HepG2 (cell line): ENCODE data around the gene IL24. TPM values are rescaled to one million over a fixed set of nuclear protein-coding genes. Genes with fewer than 3 reads are reported as not detected.

ENCODE experiments used
- ATAC-seq: fragments of 200-7000 bp; cut with Tn5 transposase; 3 replicates; pipeline ENCODE4 v1.9.1; 2020; ENCODE audit warnings: mild to moderate bottlenecking, moderate library complexity
- BruUV-seq: library from RNA; stranded (reverse); fragments of 400-500 nt; replicated peaks from 2 replicates; lab custom pipeline; 2021; lab: Mats Ljungman, UMichigan
- CTCF ChIA-PET: fragments of 300-600 bp; formaldehyde crosslinking; extraction: SDS; loops from one replicate; lab custom pipeline; 2021; ENCODE audit warnings: low total read pairs, inconsistent platforms, low intra/inter-chr PET ratio; lab: Yijun Ruan, JAX
- POLR2A ChIA-PET: fragments of 350-600 bp; sonication (Branson Sonifier 250); formaldehyde crosslinking; loops from one replicate; lab custom pipeline; 2020; ENCODE audit warnings: antibody characterized with exemption, inconsistent platforms; lab: Yijun Ruan, JAX
- DNase-seq: peaks from one replicate; pipeline ENCODE4 v3.0.0-alpha.2; 2015; ENCODE audit warnings: low spot score
- FAIRE-seq: peaks from 3 replicates; lab custom pipeline; 2011; peaks lifted over from hg19 to GRCh38; lab: Jason Lieb, UNC
- H2AFZ ChIP-seq: one replicate; pipeline ENCODE4 v1.6.1; 2011; ENCODE audit warnings: low read length, inconsistent platforms
- H3K27ac ChIP-seq: fragments of 300-600 bp; 3 replicates; pipeline ENCODE4 v1.8.0; 2011; ENCODE audit warnings: mixed run types, mild to moderate bottlenecking, mixed read lengths, low read length, inconsistent platforms; ENCODE audit not compliant: insufficient read depth; ENCODE audit errors: extremely low read length
- H3K27me3 ChIP-seq, 2 experiments: fragments of 200-600 bp in 1 of 2; 2 replicates in 1 of 2; 3 replicates in 1 of 2; pipeline versions ENCODE4 v1.6.0 to v1.8.0; 2011; ENCODE audit warnings: low read length in 2 of 2, mild to moderate bottlenecking in 2 of 2, moderate library complexity in 2 of 2, inconsistent platforms in 1 of 2; ENCODE audit not compliant: insufficient read depth in 2 of 2, control insufficient read depth in 1 of 2
- H3K36me3 ChIP-seq, 2 experiments: fragments of 200-600 bp in 1 of 2; replicated peaks in 1 of 2; 2 replicates in 1 of 2; 3 replicates in 1 of 2; pipeline versions ENCODE4 v1.5.1 to v1.8.0; 2011; ENCODE audit warnings: low read length in 2 of 2, inconsistent platforms in 1 of 2; ENCODE audit not compliant: insufficient read depth in 2 of 2, control insufficient read depth in 1 of 2
- H3K4me1 ChIP-seq: 2 replicates; pipeline ENCODE4 v1.5.1; 2012; ENCODE audit warnings: low read length, inconsistent platforms; ENCODE audit not compliant: insufficient read depth
- H3K4me2 ChIP-seq: 2 replicates; pipeline ENCODE4 v1.6.0; 2011; ENCODE audit warnings: low read depth, low read length, inconsistent platforms
- H3K4me3 ChIP-seq, 3 experiments: fragments of 200-600 bp in 1 of 3; sonication (generic), shearing (Covaris generic) in 1 of 3; replicated peaks in 1 of 3; 2 replicates each; pipeline ENCODE4 v1.5.1; 2011 to 2016; ENCODE audit warnings: low read length in 3 of 3, inconsistent platforms in 2 of 3, low read depth in 2 of 3, mild to moderate bottlenecking in 2 of 3, control low read depth in 1 of 3, mixed read lengths in 1 of 3; ENCODE audit not compliant: insufficient read depth in 1 of 3
- H3K79me2 ChIP-seq: one replicate; pipeline ENCODE4 v1.6.1; 2011; ENCODE audit warnings: low read length, inconsistent platforms; ENCODE audit not compliant: insufficient read depth
- H3K9ac ChIP-seq: 2 replicates; pipeline ENCODE4 v1.6.0; 2011; ENCODE audit warnings: mild to moderate bottlenecking, low read depth, low read length, inconsistent platforms; ENCODE audit not compliant: insufficient read depth
- H3K9me3 ChIP-seq: 2 replicates; pipeline ENCODE4 v1.5.1; 2012; ENCODE audit warnings: mild to moderate bottlenecking, low read length
- H4K20me1 ChIP-seq: 2 replicates; pipeline ENCODE4 v1.6.0; 2011; ENCODE audit warnings: inconsistent platforms, mild to moderate bottlenecking, low read length, moderate library complexity; ENCODE audit not compliant: insufficient read depth
- ASH2L ChIP-seq: fragments of 300-600, 200-600 bp; sonication (generic); IDR thresholded peaks from 2 replicates; pipeline ENCODE4 v1.7.0; 2017; ENCODE audit warnings: low read depth, mild to moderate bottlenecking, moderate library complexity, mixed read lengths, low read length; ENCODE audit not compliant: insufficient read length
- CHD4 ChIP-seq: fragments of 200-600 bp; sonication (generic); IDR thresholded peaks from 2 replicates; pipeline ENCODE4 v1.7.0; 2017; ENCODE audit warnings: mild to moderate bottlenecking, low read length, borderline replicate concordance
- FOSL2 ChIP-seq: sonication (generic); formaldehyde crosslinking; IDR thresholded peaks from 2 replicates; pipeline ENCODE4 v1.4.0; 2020; ENCODE audit warnings: missing genetic modification reagents
- GFI1 ChIP-seq: sonication (generic); formaldehyde crosslinking; IDR thresholded peaks from 2 replicates; pipeline ENCODE4 v1.5.0; 2020; ENCODE audit warnings: missing genetic modification reagents, mild to moderate bottlenecking, borderline replicate concordance
- JDP2 ChIP-seq: sonication (generic); formaldehyde crosslinking; IDR thresholded peaks from 2 replicates; pipeline ENCODE4 v1.8.1; 2022; ENCODE audit warnings: missing genetic modification reagents, borderline replicate concordance
- PAF1 ChIP-seq: IDR thresholded peaks from 2 replicates; pipeline ENCODE4 v1.6.1; 2016; ENCODE audit warnings: missing genetic modification reagents, missing compliant biosample characterization
- SAP130 ChIP-seq: IDR thresholded peaks from 2 replicates; pipeline ENCODE4 v1.6.1; 2016; ENCODE audit warnings: low read depth
- SPEN ChIP-seq: sonication (generic); formaldehyde crosslinking; IDR thresholded peaks from 2 replicates; pipeline ENCODE4 v1.5.1; 2020; ENCODE audit warnings: low read depth, mild to moderate bottlenecking, missing genetic modification reagents
- YEATS4 ChIP-seq: sonication (generic); formaldehyde crosslinking; IDR thresholded peaks from 2 replicates; pipeline ENCODE4 v1.4.0; 2020; ENCODE audit warnings: missing genetic modification reagents, borderline replicate concordance
- ZFX ChIP-seq: sonication (generic); formaldehyde crosslinking; IDR thresholded peaks from 2 replicates; pipeline ENCODE4 v1.4.0; 2020; ENCODE audit warnings: mild to moderate bottlenecking, low read depth, missing genetic modification reagents, moderate library complexity
- ZNF292 ChIP-seq: sonication (generic); formaldehyde crosslinking; IDR thresholded peaks from 2 replicates; pipeline ENCODE4 v1.8.1; 2022; ENCODE audit warnings: mild to moderate bottlenecking, low read depth, missing genetic modification reagents, borderline replicate concordance
- ZNF644 ChIP-seq: IDR thresholded peaks from 2 replicates; pipeline ENCODE4 v1.6.1; 2016; ENCODE audit warnings: low read depth
- ZSCAN22 ChIP-seq: sonication (generic); formaldehyde crosslinking; IDR thresholded peaks from 2 replicates; pipeline ENCODE4 v1.4.0; 2020; ENCODE audit warnings: mild to moderate bottlenecking, missing genetic modification reagents
- WGBS: methylation state at CpG from one replicate; pipeline ENCODE4 v1.1.6; 2017; ENCODE audit warnings: low lambda C conversion rate; 5-methylcytosine and 5-hydroxymethylcytosine counted together
- in situ Hi-C: cut with HindIII; loops from 2 replicates; pipeline ENCODE4 v1.10.0; 2017; ENCODE audit warnings: low pct_unique_long_range_greater_than_20kb; ENCODE audit not compliant: extremely low pct_ligation_motif_present
- intact Hi-C: fragments of 100-400 bp; cut with micrococcal nuclease; formaldehyde crosslinking; loops from one replicate; pipeline ENCODE4 v1.10.0; 2022; ENCODE audit not compliant: unreplicated experiment
- polyA plus RNA-seq, 8 experiments: library from polyadenylated mRNA; depleted of rRNA in 3 of 8; stranded (reverse) in 7 of 8; unstranded in 1 of 8; fragments of >200 nt; fragmentation: Illumina TruSeq in 4 of 8; extraction: Trizol in 4 of 8; gene quantifications; 2 replicates each; pipeline versions ENCODE4 v1.2.1 to v1.2.3, GENCODE V29; 2011 to 2016; ENCODE audit warnings: low read depth in 4 of 8, missing spikeins in 1 of 8, mixed read lengths in 1 of 8; ENCODE audit not compliant: insufficient read depth in 1 of 8
- total RNA-seq, 5 experiments: library from RNA; depleted of rRNA; stranded (reverse); fragments of >200 nt; fragmentation: Illumina TruSeq; extraction: Trizol; gene quantifications; 2 replicates each; pipeline ENCODE4 v1.2.3, GENCODE V29; 2016; ENCODE audit warnings: low read depth in 1 of 5
- TF ChIP-seq, protein P1 (sequence below): sonication (generic); formaldehyde crosslinking; conservative IDR thresholded peaks from 2 replicates; pipeline ENCODE4 v1.8.0; 2022; ENCODE audit warnings: missing genetic modification reagents
- TF ChIP-seq, protein P2 (sequence below): sonication (generic); formaldehyde crosslinking; IDR thresholded peaks from 2 replicates; pipeline ENCODE4 v1.8.0; 2023; ENCODE audit warnings: mild to moderate bottlenecking, missing genetic modification reagents
- TF ChIP-seq, protein P3 (sequence below): IDR thresholded peaks from 2 replicates; pipeline ENCODE4 v1.6.1; 2012; ENCODE audit warnings: inconsistent platforms

Gene IL24
- total and polyA plus RNA-seq, 2 of the 13 experiments (the other 11 are each of a cell fraction or from before 2014, with no cell fraction given) = not detected

DNA sequence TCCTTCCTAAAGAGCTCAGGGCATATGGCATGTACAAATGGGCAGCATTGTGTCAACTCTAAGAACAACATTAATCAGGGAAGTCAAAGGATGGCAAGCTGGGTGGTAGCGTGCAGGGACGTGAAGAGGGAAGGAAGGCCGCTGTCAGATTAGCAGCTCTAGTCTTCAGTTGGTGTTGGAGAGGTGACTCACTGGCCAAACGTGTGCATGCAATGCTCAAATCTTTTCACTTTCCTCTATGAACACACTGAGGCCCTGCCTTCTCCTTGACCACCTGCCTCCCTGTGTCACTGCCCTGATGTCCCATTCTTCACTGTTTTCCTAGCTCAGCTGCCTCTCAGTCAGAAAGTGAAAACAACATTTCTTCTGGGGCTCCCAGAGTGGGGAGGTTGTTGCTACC, 54.9 kb downstream of the IL24 start:
- in situ Hi-C loops = no loop called here
- Histone ChIP-seq H3K4me2 (peak overlapping the region; percentile 96), H3K79me2 (no peaks in the 10 kb centered on the region), H2AFZ (peak overlapping the region; percentile 49), H3K9me3 (0 out of 2 replicates have a peak, but pooled peaks cover 7% of the 10 kb centered on the region), H3K4me3 (peak overlapping the region; percentile 42 to 66 (median 58)), H3K36me3 (no peaks in the 10 kb centered on the region), H3K27ac (peak overlapping the region; percentile 43), H4K20me1 (no peaks in the 10 kb centered on the region), H3K27me3 (no peaks in the 10 kb centered on the region), H3K4me1 (peaks cover 90% of the 10 kb centered on the region), H3K9ac (peak overlapping the region; percentile 19)
- TF ChIP-seq, protein P1, sequence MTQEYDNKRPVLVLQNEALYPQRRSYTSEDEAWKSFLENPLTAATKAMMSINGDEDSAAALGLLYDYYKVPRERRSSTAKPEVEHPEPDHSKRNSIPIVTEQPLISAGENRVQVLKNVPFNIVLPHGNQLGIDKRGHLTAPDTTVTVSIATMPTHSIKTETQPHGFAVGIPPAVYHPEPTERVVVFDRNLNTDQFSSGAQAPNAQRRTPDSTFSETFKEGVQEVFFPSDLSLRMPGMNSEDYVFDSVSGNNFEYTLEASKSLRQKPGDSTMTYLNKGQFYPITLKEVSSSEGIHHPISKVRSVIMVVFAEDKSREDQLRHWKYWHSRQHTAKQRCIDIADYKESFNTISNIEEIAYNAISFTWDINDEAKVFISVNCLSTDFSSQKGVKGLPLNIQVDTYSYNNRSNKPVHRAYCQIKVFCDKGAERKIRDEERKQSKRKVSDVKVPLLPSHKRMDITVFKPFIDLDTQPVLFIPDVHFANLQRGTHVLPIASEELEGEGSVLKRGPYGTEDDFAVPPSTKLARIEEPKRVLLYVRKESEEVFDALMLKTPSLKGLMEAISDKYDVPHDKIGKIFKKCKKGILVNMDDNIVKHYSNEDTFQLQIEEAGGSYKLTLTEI = no peak
- TF ChIP-seq SAP130 (CRISPR knock-in tag) (peak; percentile 46; the same call in 1 of the 2 replicates), GFI1 (CRISPR knock-in tag) (0 out of 2 replicates have a peak, but pooled peaks have one; percentile 15), PAF1 (CRISPR knock-in tag) (no peak), JDP2 (no peak), ZNF644 (CRISPR knock-in tag) (peak; percentile 23; the same call in 1 of the 2 replicates), YEATS4 (CRISPR knock-in tag) (0 out of 2 replicates have a peak, but pooled peaks have one; percentile 32), CHD4 (no peak), ASH2L (no peak), ZNF292 (CRISPR knock-in tag) (peak; percentile 45; the same call in 1 of the 2 replicates), SPEN (CRISPR knock-in tag) (peak; percentile 37; the same call in 1 of the 2 replicates), ZFX (CRISPR knock-in tag) (peak; percentile 65), FOSL2 (CRISPR knock-in tag) (peak; percentile 83), ZSCAN22 (0 out of 2 replicates have a peak, but pooled peaks have one; percentile 77)
- TF ChIP-seq, protein P2, sequence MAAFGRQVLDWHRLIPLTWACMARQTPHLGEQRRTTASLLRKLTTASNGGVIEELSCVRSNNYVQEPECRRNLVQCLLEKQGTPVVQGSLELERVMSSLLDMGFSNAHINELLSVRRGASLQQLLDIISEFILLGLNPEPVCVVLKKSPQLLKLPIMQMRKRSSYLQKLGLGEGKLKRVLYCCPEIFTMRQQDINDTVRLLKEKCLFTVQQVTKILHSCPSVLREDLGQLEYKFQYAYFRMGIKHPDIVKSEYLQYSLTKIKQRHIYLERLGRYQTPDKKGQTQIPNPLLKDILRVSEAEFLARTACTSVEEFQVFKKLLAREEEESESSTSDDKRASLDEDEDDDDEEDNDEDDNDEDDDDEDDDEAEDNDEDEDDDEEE (CRISPR knock-in tag) = 0 out of 2 replicates have a peak, but pooled peaks have one; percentile 24
- TF ChIP-seq, protein P3, sequence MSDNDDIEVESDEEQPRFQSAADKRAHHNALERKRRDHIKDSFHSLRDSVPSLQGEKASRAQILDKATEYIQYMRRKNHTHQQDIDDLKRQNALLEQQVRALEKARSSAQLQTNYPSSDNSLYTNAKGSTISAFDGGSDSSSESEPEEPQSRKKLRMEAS = peak; percentile 42; the same call in 1 of the 2 replicates
- peak; percentile 72 for FAIRE-seq
- BruUV-seq = no TSS peak
- CTCF ChIA-PET = no interaction called here
- POLR2A ChIA-PET = interaction anchor here (0.9 to 1.2 kb wide), 2 partner anchors 9 to 152 kb away, joined by 3 read pairs; partner anchors contain the start of gene C4BPA
- 0% methylated on average over 4 of the region's 4 CpGs for WGBS
- peak; percentile 63 for ATAC-seq
- DNase-seq = peak; percentile 37
- intact Hi-C loops = no loop called here
